DND-41 (cell line): Measurements from ENCODE around the gene PPFIA1.

Experiments
- EZH2 ChIP-seq: IDR thresholded peaks from 3 replicates; pipeline ENCODE4 v1.6.1; 2012; ENCODE audit warnings: borderline replicate concordance, low read depth, mild to moderate bottlenecking, moderate library complexity, low read length, inconsistent platforms; ENCODE audit not compliant: severe bottlenecking
- TF ChIP-seq, protein P1 (sequence below): IDR thresholded peaks from 2 replicates; pipeline ENCODE4 v1.5.1; 2012; ENCODE audit warnings: borderline replicate concordance, low read length, moderate library complexity, mild to moderate bottlenecking; ENCODE audit not compliant: poor library complexity, severe bottlenecking; ENCODE audit errors: extremely low read depth

DNA sequence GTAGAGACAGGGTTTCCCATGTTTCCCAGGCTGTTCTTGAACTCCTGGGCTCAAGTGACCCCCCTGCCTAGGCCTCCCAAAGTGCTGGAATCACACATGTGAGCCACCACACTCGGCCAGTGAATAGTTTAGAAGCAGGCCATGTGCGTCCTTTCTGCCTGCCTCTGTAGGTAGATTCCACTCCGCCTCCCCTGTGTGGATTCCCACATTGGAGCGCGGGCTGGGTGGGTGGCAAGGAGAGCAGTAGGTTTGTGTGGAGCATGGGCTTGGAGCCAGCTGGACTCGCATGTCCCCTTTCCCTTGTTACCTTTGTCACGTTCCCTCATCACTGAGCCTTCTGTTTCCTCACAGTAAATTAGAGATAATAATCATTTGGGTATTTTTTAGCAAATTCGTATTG lies 21.7 kb downstream of the PPFIA1 start:
- TF ChIP-seq, protein P1, sequence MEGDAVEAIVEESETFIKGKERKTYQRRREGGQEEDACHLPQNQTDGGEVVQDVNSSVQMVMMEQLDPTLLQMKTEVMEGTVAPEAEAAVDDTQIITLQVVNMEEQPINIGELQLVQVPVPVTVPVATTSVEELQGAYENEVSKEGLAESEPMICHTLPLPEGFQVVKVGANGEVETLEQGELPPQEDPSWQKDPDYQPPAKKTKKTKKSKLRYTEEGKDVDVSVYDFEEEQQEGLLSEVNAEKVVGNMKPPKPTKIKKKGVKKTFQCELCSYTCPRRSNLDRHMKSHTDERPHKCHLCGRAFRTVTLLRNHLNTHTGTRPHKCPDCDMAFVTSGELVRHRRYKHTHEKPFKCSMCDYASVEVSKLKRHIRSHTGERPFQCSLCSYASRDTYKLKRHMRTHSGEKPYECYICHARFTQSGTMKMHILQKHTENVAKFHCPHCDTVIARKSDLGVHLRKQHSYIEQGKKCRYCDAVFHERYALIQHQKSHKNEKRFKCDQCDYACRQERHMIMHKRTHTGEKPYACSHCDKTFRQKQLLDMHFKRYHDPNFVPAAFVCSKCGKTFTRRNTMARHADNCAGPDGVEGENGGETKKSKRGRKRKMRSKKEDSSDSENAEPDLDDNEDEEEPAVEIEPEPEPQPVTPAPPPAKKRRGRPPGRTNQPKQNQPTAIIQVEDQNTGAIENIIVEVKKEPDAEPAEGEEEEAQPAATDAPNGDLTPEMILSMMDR: no peak
- TF ChIP-seq EZH2: no peak
